IMR-90 (cell line): ENCODE data around the gene CCNA2. TPM values are rescaled to one million over a fixed set of nuclear protein-coding genes. Genes with fewer than 3 reads are reported as not detected.

Source experiments
- ATAC-seq: fragments of 200-7000 bp; cut with Tn5 transposase; 2 replicates; pipeline ENCODE4 v1.9.1; 2020; ENCODE audit warnings: low read depth, mild to moderate bottlenecking, moderate library complexity
- BruUV-seq: library from RNA; stranded (reverse); fragments of 400-500 nt; replicated peaks from 2 replicates; lab custom pipeline; 2021; lab: Mats Ljungman, UMichigan
- CTCF ChIA-PET: fragments of 300-600 bp; formaldehyde crosslinking; extraction: SDS; loops from one replicate; lab custom pipeline; 2021; ENCODE audit warnings: antibody characterized with exemption; lab: Yijun Ruan, JAX
- POLR2A ChIA-PET: fragments of 300-600 bp; sonication (Branson Sonifier 250); formaldehyde crosslinking; loops from one replicate; lab custom pipeline; 2022; ENCODE audit warnings: antibody characterized with exemption; ENCODE audit not compliant: unreplicated experiment; lab: Charles Lee
- DNase-seq: peaks from one replicate; pipeline ENCODE4 v3.0.0; 2013
- H2AFZ ChIP-seq: replicated peaks from 2 replicates; pipeline ENCODE3; 2013; ENCODE audit warnings: low read length, mild to moderate bottlenecking; ENCODE audit not compliant: poor library complexity
- H2AK5ac ChIP-seq: 2 replicates; pipeline ENCODE4 v1.6.1; 2013; ENCODE audit warnings: low read depth, low read length, inconsistent platforms
- H2AK9ac ChIP-seq: replicated peaks from 2 replicates; pipeline ENCODE3; 2013; ENCODE audit warnings: mild to moderate bottlenecking, low read depth, low read length, moderate library complexity; ENCODE audit not compliant: poor library complexity
- H2BK120ac ChIP-seq: 2 replicates; pipeline ENCODE4 v1.6.1; 2013; ENCODE audit warnings: low read depth, low read length, inconsistent platforms
- H2BK15ac ChIP-seq: 3 replicates; pipeline ENCODE4 v1.6.1; 2013; ENCODE audit warnings: low read depth, low read length, inconsistent platforms
- H2BK20ac ChIP-seq: 2 replicates; pipeline ENCODE4 v1.6.1; 2013; ENCODE audit warnings: low read depth, mild to moderate bottlenecking, inconsistent platforms, low read length, moderate library complexity
- H2BK5ac ChIP-seq: 2 replicates; pipeline ENCODE4 v1.6.1; 2013; ENCODE audit warnings: mild to moderate bottlenecking, low read depth, low read length, inconsistent platforms; ENCODE audit not compliant: poor library complexity, severe bottlenecking
- H3K14ac ChIP-seq: replicated peaks from 2 replicates; pipeline ENCODE4 v1.6.1; 2013; ENCODE audit warnings: low read depth, low read length, inconsistent platforms
- H3K18ac ChIP-seq: 2 replicates; pipeline ENCODE4 v1.6.1; 2013; ENCODE audit warnings: low read depth, low read length, control low read depth
- H3K23ac ChIP-seq: 2 replicates; pipeline ENCODE4 v1.6.1; 2013; ENCODE audit warnings: low read depth, low read length, inconsistent platforms
- H3K27ac ChIP-seq: 2 replicates; pipeline ENCODE4 v1.5.1; 2013; ENCODE audit warnings: mild to moderate bottlenecking, control low read depth, low read length; ENCODE audit not compliant: insufficient read depth
- H3K27me3 ChIP-seq: 2 replicates; pipeline ENCODE4 v1.6.1; 2013; ENCODE audit warnings: low read length; ENCODE audit not compliant: control insufficient read depth, insufficient read depth
- H3K36me3 ChIP-seq: 2 replicates; pipeline ENCODE4 v1.6.1; 2013; ENCODE audit warnings: low read length, mixed read lengths; ENCODE audit not compliant: control insufficient read depth, insufficient read depth
- H3K4ac ChIP-seq: 2 replicates; pipeline ENCODE4 v1.6.1; 2013; ENCODE audit warnings: low read depth, low read length, inconsistent platforms
- H3K4me1 ChIP-seq: 2 replicates; pipeline ENCODE4 v1.6.1; 2013; ENCODE audit warnings: low read length, mixed read lengths; ENCODE audit not compliant: control insufficient read depth, insufficient read depth
- H3K4me2 ChIP-seq: 2 replicates; pipeline ENCODE4 v1.6.1; 2013; ENCODE audit warnings: low read depth, mild to moderate bottlenecking, control low read depth, low read length, moderate library complexity
- H3K4me3 ChIP-seq: 2 replicates; pipeline ENCODE4 v1.5.1; 2013; ENCODE audit warnings: low read depth, mild to moderate bottlenecking, control low read depth, low read length, moderate library complexity; ENCODE audit not compliant: insufficient read depth
- H3K56ac ChIP-seq: 2 replicates; pipeline ENCODE4 v1.6.1; 2013; ENCODE audit warnings: low read length, inconsistent platforms; ENCODE audit not compliant: insufficient read depth; ENCODE audit errors: extremely low read depth
- H3K79me1 ChIP-seq, 2 experiments: 2 replicates each; pipeline ENCODE4 v1.6.1; 2013; ENCODE audit warnings: low read length in 2 of 2, inconsistent platforms in 1 of 2, low read depth in 1 of 2
- H3K9ac ChIP-seq: 2 replicates; pipeline ENCODE4 v1.6.1; 2013; ENCODE audit warnings: low read depth, low read length, control low read depth
- H3K9me1 ChIP-seq: 2 replicates; pipeline ENCODE4 v1.6.1; 2013; ENCODE audit warnings: low read length, inconsistent platforms; ENCODE audit not compliant: insufficient read depth
- H3K9me3 ChIP-seq: 2 replicates; pipeline ENCODE4 v1.6.1; 2013; ENCODE audit warnings: low read length; ENCODE audit not compliant: control insufficient read depth, insufficient read depth
- H4K20me1 ChIP-seq: 2 replicates; pipeline ENCODE4 v1.6.1; 2013; ENCODE audit warnings: low read length, inconsistent platforms; ENCODE audit not compliant: insufficient read depth
- H4K5ac ChIP-seq: 2 replicates; pipeline ENCODE4 v1.6.1; 2013; ENCODE audit warnings: mild to moderate bottlenecking, low read depth, low read length, control low read depth
- H4K8ac ChIP-seq, 2 experiments: 2 replicates each; pipeline ENCODE4 v1.6.1; 2013; ENCODE audit warnings: low read depth in 2 of 2, low read length in 2 of 2, control low read depth in 1 of 2, inconsistent platforms in 1 of 2
- H4K91ac ChIP-seq: 2 replicates; pipeline ENCODE4 v1.6.1; 2013; ENCODE audit warnings: low read depth, low read length, inconsistent platforms; ENCODE audit not compliant: insufficient read depth
- CEBPB ChIP-seq: IDR thresholded peaks from 2 replicates; pipeline ENCODE4 v1.6.1; 2012; ENCODE audit warnings: low read depth, low read length, improper control_type of control experiment
- SMC3 ChIP-seq: fragments of 150-350 bp; IDR thresholded peaks from 2 replicates; pipeline ENCODE4 v1.6.1; 2016; ENCODE audit warnings: low read depth, mild to moderate bottlenecking, antibody characterized with exemption, low read length, moderate library complexity
- WGBS, 2 experiments: methylation state at CpG; one replicate each; pipeline versions ENCODE4 v1.1.5 to v1.1.7; 2013; ENCODE audit warnings: missing lambda C conversion rate in 2 of 2; ENCODE audit not compliant: insufficient read length in 1 of 2; ENCODE audit errors: extremely low coverage in 2 of 2; 5-methylcytosine and 5-hydroxymethylcytosine counted together
- dilution Hi-C: fragments of 300-500 bp; cut with HindIII; formaldehyde crosslinking; loops from one replicate; pipeline ENCODE4 v1.14.3; 2018; ENCODE audit warnings: low sequenced_read_pairs; ENCODE audit not compliant: unreplicated experiment
- in situ Hi-C: fragments of 300-500 bp; cut with MboI; formaldehyde crosslinking; loops from 3 replicates; pipeline ENCODE4 v1.14.3; 2019; ENCODE audit warnings: low sequenced_read_pairs, inconsistent platforms, mixed read lengths
- intact Hi-C: fragments of 100-400 bp; cut with micrococcal nuclease; formaldehyde crosslinking; loops from 2 replicates; pipeline ENCODE4 v1.10.0; 2022
- polyA plus RNA-seq, 3 experiments: library from polyadenylated mRNA; depleted of rRNA; stranded (reverse); fragments of >200 nt; gene quantifications; 2 replicates each; pipeline ENCODE4 v1.2.3, GENCODE V29; 2012; ENCODE audit warnings: low replicate concordance in 1 of 3
- total RNA-seq: library from RNA; depleted of rRNA; stranded (reverse); fragments of >200 nt; gene quantifications from 2 replicates; pipeline ENCODE4 v1.2.3, GENCODE V29; 2012

CCNA2 gene
- total and polyA plus RNA-seq, 2 of the 4 experiments (the other 2 are of a cell fraction): 22.8 to 54.3 TPM

DNA sequence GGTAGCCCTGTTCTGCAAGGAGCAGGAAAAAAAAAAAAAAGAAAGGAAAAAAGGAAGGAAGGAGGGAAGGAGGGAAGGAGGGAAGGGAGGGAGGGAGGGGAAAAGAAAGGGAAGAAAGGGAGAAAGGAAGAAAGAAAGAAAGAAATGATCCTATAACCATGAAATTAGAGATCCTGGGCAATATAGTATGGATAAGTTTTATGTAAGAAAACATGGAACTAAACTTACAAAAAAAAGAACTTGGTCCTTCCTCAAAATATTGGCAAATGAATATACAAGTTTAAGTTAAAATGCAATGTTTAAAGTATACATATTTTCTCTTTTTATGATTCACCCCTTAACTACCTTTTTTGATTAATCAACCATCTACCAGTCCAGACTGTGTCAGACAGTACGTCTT lies 27.7 kb upstream of the CCNA2 start:
- H2BK5ac ChIP-seq: no peak overlapping the region
- no peak overlapping the region for H3K27ac ChIP-seq
- no peaks in the 10 kb centered on the region for H3K9me3 ChIP-seq
- H3K27me3 ChIP-seq: no peaks in the 10 kb centered on the region
- no peak overlapping the region for H3K18ac ChIP-seq
- dilution Hi-C loops: no loop called here
- no CpG with 5 or more reads among the region's 1 CpG for WGBS, 2 experiments
- H3K9ac ChIP-seq: no peak overlapping the region
- no peak overlapping the region for H2BK120ac ChIP-seq
- no peak overlapping the region for H3K56ac ChIP-seq
- no peak overlapping the region for H3K4me2 ChIP-seq
- in situ Hi-C loops: no loop called here
- peaks cover 5% of the 10 kb centered on the region for H3K36me3 ChIP-seq
- H2AFZ ChIP-seq: no peak overlapping the region
- H3K4ac ChIP-seq: no peak overlapping the region
- H3K14ac ChIP-seq: no peak overlapping the region
- no peaks in the 10 kb centered on the region for H3K9me1 ChIP-seq
- H4K8ac ChIP-seq: no peak overlapping the region
- intact Hi-C loops: no loop called here
- POLR2A ChIA-PET: no interaction called here
- H2BK15ac ChIP-seq: no peak overlapping the region
- no peak overlapping the region for H2AK9ac ChIP-seq
- H2AK5ac ChIP-seq: no peak overlapping the region
- DNase-seq: no peak
- no peak overlapping the region for H2BK20ac ChIP-seq
- CTCF ChIA-PET: no interaction called here
- H4K20me1 ChIP-seq: no peaks in the 10 kb centered on the region
- TF ChIP-seq SMC3 (no peak), CEBPB (no peak)
- BruUV-seq: no TSS peak
- no peak for ATAC-seq
- no peak overlapping the region for H4K91ac ChIP-seq
- H3K23ac ChIP-seq: no peak overlapping the region
- H3K4me3 ChIP-seq: no peak overlapping the region
- H4K5ac ChIP-seq: no peak overlapping the region
- no peaks in the 10 kb centered on the region for H3K79me1 ChIP-seq
- H3K4me1 ChIP-seq: no peaks in the 10 kb centered on the region
